Naive thymus-derived CD4-positive, alpha-beta T cell (primary cell): ENCODE results near the gene DDX10. TPM values are rescaled to one million over a fixed set of nuclear protein-coding genes. Genes with fewer than 3 reads are reported as not detected.

Experiments
- ATAC-seq: fragments of 150-1000 bp; cut with Tn5 transposase; 2 replicates; pipeline ENCODE4 v1.10.0; 2021; ENCODE audit warnings: mild to moderate bottlenecking, moderate library complexity
- CTCF ChIA-PET: fragments of 350-600 bp; sonication (Branson Sonifier 250); formaldehyde crosslinking; loops from one replicate; lab custom pipeline; 2021; ENCODE audit warnings: antibody characterized with exemption; lab: Charles Lee
- POLR2A ChIA-PET: fragments of 350-600 bp; sonication (Branson Sonifier 250); formaldehyde crosslinking; loops from one replicate; lab custom pipeline; 2021; ENCODE audit warnings: antibody characterized with exemption, inconsistent platforms; lab: Charles Lee
- DNase-seq, 9 donors: peaks; one replicate each; pipeline versions ENCODE4 v3.0.0 to v3.0.0-alpha.2; 2020 to 2022; ENCODE audit warnings: mixed read lengths in 1 of 9
- H3K27ac ChIP-seq: one replicate; pipeline ENCODE4 v1.7.0; 2013; ENCODE audit warnings: mild to moderate bottlenecking, low read depth, low read length, moderate library complexity
- H3K27me3 ChIP-seq, 2 donors: one replicate each; pipeline ENCODE4 v1.7.0; 2013; ENCODE audit warnings: low read length in 2 of 2, mild to moderate bottlenecking in 2 of 2, moderate library complexity in 2 of 2; ENCODE audit not compliant: control insufficient read depth in 2 of 2, insufficient read depth in 2 of 2
- H3K36me3 ChIP-seq, 3 experiments: 1 replicate in 2 of 3; 2 replicates in 1 of 3; pipeline ENCODE4 v1.7.0; 2013; ENCODE audit warnings: low read length in 3 of 3, mild to moderate bottlenecking in 3 of 3, moderate library complexity in 1 of 3; ENCODE audit not compliant: insufficient read depth in 3 of 3, control insufficient read depth in 2 of 3
- H3K4me1 ChIP-seq, 2 donors: one replicate each; pipeline ENCODE4 v1.7.0; 2013; ENCODE audit warnings: low read length in 2 of 2, mild to moderate bottlenecking in 2 of 2, moderate library complexity in 1 of 2; ENCODE audit not compliant: control insufficient read depth in 2 of 2, insufficient read depth in 2 of 2
- H3K4me3 ChIP-seq: 2 replicates; pipeline ENCODE4 v1.7.0; 2013; ENCODE audit warnings: mild to moderate bottlenecking, low read length
- H3K9me3 ChIP-seq, 3 experiments: 1 replicate in 2 of 3; 2 replicates in 1 of 3; pipeline ENCODE4 v1.7.0; 2013; ENCODE audit warnings: low read length in 3 of 3; ENCODE audit not compliant: control insufficient read depth in 2 of 3
- H3K27ac Mint-ChIP-seq, 9 donors: one replicate each; pipeline ENCODE4 v1.8.0; 2020 to 2022; ENCODE audit warnings: mixed read lengths in 9 of 9, mild to moderate bottlenecking in 8 of 9, moderate library complexity in 5 of 9, inconsistent platforms in 2 of 9
- H3K27me3 Mint-ChIP-seq, 5 donors: one replicate each; pipeline ENCODE4 v1.8.0; 2021 to 2022; ENCODE audit warnings: mixed read lengths in 5 of 5, mild to moderate bottlenecking in 1 of 5
- H3K36me3 Mint-ChIP-seq, 5 donors: one replicate each; pipeline ENCODE4 v1.8.0; 2020 to 2022; ENCODE audit warnings: mixed read lengths in 5 of 5, mild to moderate bottlenecking in 3 of 5, inconsistent platforms in 1 of 5
- H3K4me1 Mint-ChIP-seq, 7 donors: one replicate each; pipeline ENCODE4 v1.8.0; 2020 to 2022; ENCODE audit warnings: mixed read lengths in 7 of 7, mild to moderate bottlenecking in 3 of 7, inconsistent platforms in 1 of 7
- H3K4me3 Mint-ChIP-seq, 10 donors: one replicate each; pipeline ENCODE4 v1.8.0; 2020 to 2022; ENCODE audit warnings: mild to moderate bottlenecking in 10 of 10, mixed read lengths in 10 of 10, moderate library complexity in 6 of 10, inconsistent platforms in 2 of 10
- H3K9me3 Mint-ChIP-seq, 11 donors: one replicate each; pipeline ENCODE4 v1.8.0; 2020 to 2022; ENCODE audit warnings: mixed read lengths in 11 of 11, mild to moderate bottlenecking in 4 of 11, inconsistent platforms in 1 of 11, moderate library complexity in 1 of 11
- intact Hi-C, 2 donors: fragments of 100-400 bp; cut with micrococcal nuclease; formaldehyde crosslinking; loops; one replicate each; pipeline ENCODE4 v1.15.1; 2023
- polyA plus RNA-seq, 2 donors: library from polyadenylated mRNA; unstranded; fragments of 300-500 nt; fragmentation: Illumina TruSeq; gene quantifications; one replicate each; pipeline ENCODE4 v1.2.3, GENCODE V29; 2021
- total RNA-seq, 6 experiments: library from RNA in 5 of 6; stranded (reverse) in 5 of 6; gene quantifications; 1 replicate in 5 of 6; 2 replicates in 1 of 6; pipeline ENCODE4 v1.2.3 and lab custom pipeline; 2021 to 2026

Gene DDX10
- total and polyA plus RNA-seq, 7 experiments from 2014 or later: 14.8 to 34.6 (median 22.4) TPM

- H3K27ac Mint-ChIP-seq: no peak overlapping the region
- no peaks in the 10 kb centered on the region for H3K9me3 ChIP-seq
- H3K4me1 Mint-ChIP-seq: peaks cover 0 to 12% (median 5%) of the 10 kb centered on the region in 7 donors
- peaks cover 5 to 39% (median 22%) of the 10 kb centered on the region in 5 donors for H3K36me3 Mint-ChIP-seq
- H3K4me1 ChIP-seq: no peaks in the 10 kb centered on the region
- ChIA-PET POLR2A (no interaction called here), CTCF (no interaction called here)
- no peak for ATAC-seq
- H3K4me3 ChIP-seq: no peak overlapping the region
- intact Hi-C loops: no loop called here
- H3K27me3 ChIP-seq: no peaks in the 10 kb centered on the region
- H3K27ac ChIP-seq: no peak overlapping the region
- H3K4me3 Mint-ChIP-seq: no peak overlapping the region
- H3K36me3 ChIP-seq: no peaks in the 10 kb centered on the region
- no peak for DNase-seq
- H3K27me3 Mint-ChIP-seq: no peaks in the 10 kb centered on the region
- no peaks in the 10 kb centered on the region for H3K9me3 Mint-ChIP-seq
These were observed 249.3 kb downstream of the DDX10 start for GRCh38 chr11:108914211-108914610.

- H3K27me3 ChIP-seq: no peaks in the 10 kb centered on the region
- H3K4me3 Mint-ChIP-seq: no peak overlapping the region
- no peaks in the 10 kb centered on the region for H3K9me3 Mint-ChIP-seq
- no peaks in the 10 kb centered on the region for H3K36me3 ChIP-seq
- CTCF ChIA-PET: interaction anchor here (0.7 kb wide), 1 partner anchor 1678 kb away, joined by 3 read pairs; no protein-coding TSS in a partner anchor
- H3K27me3 Mint-ChIP-seq: no peaks in the 10 kb centered on the region
- POLR2A ChIA-PET: no interaction called here
- ATAC-seq (no peak), DNase-seq (no peak)
- intact Hi-C loops: no loop called here
- no peak overlapping the region for H3K27ac ChIP-seq
- no peak overlapping the region for H3K27ac Mint-ChIP-seq
- peaks cover 5 to 41% (median 23%) of the 10 kb centered on the region in 5 donors for H3K36me3 Mint-ChIP-seq
- H3K4me1 ChIP-seq: no peaks in the 10 kb centered on the region
- peaks cover 0 to 7% (median 0%) of the 10 kb centered on the region in 7 donors for H3K4me1 Mint-ChIP-seq
- H3K9me3 ChIP-seq: no peaks in the 10 kb centered on the region
- H3K4me3 ChIP-seq: no peak overlapping the region
These were observed 250.1 kb downstream of the DDX10 start for GRCh38 chr11:108914981-108915380.

DNA sequence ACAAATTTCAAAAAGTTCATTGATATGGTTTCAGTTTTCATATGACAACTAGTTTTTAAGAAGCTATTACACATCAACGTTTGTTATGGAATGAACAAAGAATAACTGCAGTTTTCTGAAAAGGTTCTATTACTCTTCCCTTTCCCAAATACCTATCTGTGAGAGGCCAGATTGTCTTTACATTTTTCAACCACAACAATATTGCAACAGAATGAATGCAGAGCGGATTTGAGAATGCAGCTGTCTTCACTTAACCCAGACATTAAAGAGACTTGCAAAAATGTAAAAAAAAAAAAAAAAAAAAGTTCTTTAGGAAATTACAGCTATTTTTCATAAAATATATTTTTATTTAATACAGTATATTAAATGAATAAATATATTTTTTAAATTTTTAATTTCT lies 250.8 kb downstream of the DDX10 start:
- H3K27ac Mint-ChIP-seq: no peak overlapping the region
- no peak overlapping the region for H3K4me3 ChIP-seq
- ATAC-seq: no peak
- H3K36me3 ChIP-seq: no peaks in the 10 kb centered on the region
- ChIA-PET POLR2A (no interaction called here), CTCF (no interaction called here)
- H3K9me3 Mint-ChIP-seq: no peaks in the 10 kb centered on the region
- H3K9me3 ChIP-seq: no peaks in the 10 kb centered on the region
- H3K4me3 Mint-ChIP-seq: no peak overlapping the region
- H3K27ac ChIP-seq: no peak overlapping the region
- no peaks in the 10 kb centered on the region for H3K27me3 Mint-ChIP-seq
- H3K4me1 ChIP-seq: no peaks in the 10 kb centered on the region
- intact Hi-C loops: no loop called here
- H3K4me1 Mint-ChIP-seq: peaks cover 0 to 4% (median 0%) of the 10 kb centered on the region in 7 donors
- DNase-seq: no peak
- no peaks in the 10 kb centered on the region for H3K27me3 ChIP-seq
- H3K36me3 Mint-ChIP-seq: peaks cover 5 to 40% (median 27%) of the 10 kb centered on the region in 5 donors

GRCh38 chr11:108916290-108916689 lies 251.4 kb downstream of the DDX10 start:
- intact Hi-C loops: no loop called here
- Histone ChIP-seq H3K9me3 (no peaks in the 10 kb centered on the region), H3K27me3 (no peaks in the 10 kb centered on the region), H3K4me3 (no peak overlapping the region), H3K4me1 (no peaks in the 10 kb centered on the region), H3K27ac (no peak overlapping the region), H3K36me3 (no peaks in the 10 kb centered on the region)
- ChIA-PET POLR2A (no interaction called here), CTCF (no interaction called here)
- Mint-ChIP-seq H3K27me3 (no peaks in the 10 kb centered on the region), H3K27ac (no peak overlapping the region), H3K9me3 (no peaks in the 10 kb centered on the region), H3K36me3 (peaks cover 5 to 38% (median 28%) of the 10 kb centered on the region in 5 donors), H3K4me1 (peaks cover 0 to 3% (median 0%) of the 10 kb centered on the region in 7 donors), H3K4me3 (no peak overlapping the region)
- ATAC-seq (no peak), DNase-seq (no peak)

- H3K4me1 Mint-ChIP-seq: peaks cover 0 to 3% (median 0%) of the 10 kb centered on the region in 7 donors
- ChIA-PET POLR2A (no interaction called here), CTCF (no interaction called here)
These were observed 252.1 kb downstream of the DDX10 start for GRCh38 chr11:108916935-108917334.

GRCh38 chr11:108921211-108921610 lies 256.3 kb downstream of the DDX10 start:
- no peak for ATAC-seq
- intact Hi-C loops: no loop called here
- POLR2A ChIA-PET: no interaction called here
- Histone ChIP-seq H3K27me3 (no peaks in the 10 kb centered on the region), H3K4me1 (no peaks in the 10 kb centered on the region), H3K9me3 (no peaks in the 10 kb centered on the region), H3K36me3 (no peaks in the 10 kb centered on the region), H3K27ac (no peak overlapping the region), H3K4me3 (no peak overlapping the region)
- Mint-ChIP-seq H3K27me3 (no peaks in the 10 kb centered on the region), H3K4me3 (no peak overlapping the region), H3K27ac (no peak overlapping the region), H3K4me1 (peaks cover 0 to 4% (median 0%) of the 10 kb centered on the region in 7 donors), H3K36me3 (peaks cover 8 to 50% (median 26%) of the 10 kb centered on the region in 5 donors), H3K9me3 (no peaks in the 10 kb centered on the region)
- no peak for DNase-seq
- CTCF ChIA-PET: no interaction called here

More at GRCh38 chr11:108916935-108917334, 252.1 kb downstream of the DDX10 start:
- Mint-ChIP-seq H3K36me3 (peaks cover 5 to 41% (median 28%) of the 10 kb centered on the region in 5 donors), H3K27ac (peak overlapping the region in 1 of 9 donors; percentile 63), H3K9me3 (no peaks in the 10 kb centered on the region), H3K4me3 (no peak overlapping the region), H3K27me3 (no peaks in the 10 kb centered on the region)
- no peaks in the 10 kb centered on the region for H3K9me3 ChIP-seq
- no peak overlapping the region for H3K27ac ChIP-seq
- H3K36me3 ChIP-seq: no peaks in the 10 kb centered on the region
- intact Hi-C loops: no loop called here
- no peak overlapping the region for H3K4me3 ChIP-seq
- no peak for DNase-seq
- no peaks in the 10 kb centered on the region for H3K27me3 ChIP-seq
- H3K4me1 ChIP-seq: no peaks in the 10 kb centered on the region
- ATAC-seq: no peak

DNA sequence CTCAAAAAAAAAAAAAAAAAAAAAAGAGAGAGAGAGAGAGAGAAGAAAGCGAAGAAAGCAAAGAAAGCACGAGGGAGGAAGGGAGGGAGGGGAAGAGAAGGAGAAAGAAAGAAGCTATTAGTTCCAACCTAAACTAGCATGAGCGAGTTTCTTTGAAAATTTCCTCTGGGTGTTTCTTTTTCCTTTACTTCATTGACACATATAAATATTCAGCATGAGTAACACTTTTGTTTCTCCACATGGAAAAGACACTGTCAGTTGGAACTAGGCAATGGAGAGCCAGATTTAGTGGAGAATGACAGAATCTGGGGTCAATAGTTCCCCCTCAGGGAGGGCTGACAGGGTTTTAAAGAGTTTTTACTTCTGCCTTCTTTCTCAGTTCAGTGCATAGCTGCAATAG lies 257.4 kb downstream of the DDX10 start:
- Histone ChIP-seq H3K4me3 (no peak overlapping the region), H3K4me1 (no peaks in the 10 kb centered on the region), H3K36me3 (no peaks in the 10 kb centered on the region), H3K9me3 (no peaks in the 10 kb centered on the region), H3K27ac (no peak overlapping the region), H3K27me3 (no peaks in the 10 kb centered on the region)
- DNase-seq: no peak
- Mint-ChIP-seq H3K27me3 (no peaks in the 10 kb centered on the region), H3K9me3 (no peaks in the 10 kb centered on the region), H3K4me3 (no peak overlapping the region), H3K27ac (no peak overlapping the region), H3K36me3 (peaks cover 4 to 50% (median 20%) of the 10 kb centered on the region in 5 donors), H3K4me1 (peaks cover 0 to 4% (median 0%) of the 10 kb centered on the region in 7 donors)
- ChIA-PET CTCF (no interaction called here), POLR2A (no interaction called here)
- ATAC-seq: no peak
- intact Hi-C loops: no loop called here
